Left renal pelvis (tissue), 4 donors: ENCODE measurements around the gene AMY1C. TPM values are rescaled to one million over a fixed set of nuclear protein-coding genes. Genes with fewer than 3 reads are reported as not detected.
"Not testable (repeated sequence)": the region's sequence is repeated elsewhere in the genome, so short reads cannot be mapped to it uniquely, and the experiment has no call there.

Experiments used
- DNase-seq, 4 donors: peaks; one replicate each; pipeline ENCODE4 v3.0.0-alpha.2; 2013; ENCODE audit warnings: low read depth in 4 of 4, low spot score in 3 of 4
- polyA plus RNA-seq, 4 donors: library from polyadenylated mRNA; unstranded; fragments of 120-200 nt; gene quantifications; one replicate each; pipeline ENCODE4 v1.2.1, GENCODE V29; 2013; ENCODE audit not compliant: insufficient read length in 4 of 4

AMY1C gene
- not detected for polyA plus RNA-seq

- DNase-seq, result not testable (repeated sequence)
These were observed at the start of gene AMY1C for GRCh38 chr1:103749598-103749997. Gene AMY1C, plus strand, starts transcription at chr1:103749898. Its CDS starts 572 bp downstream, at chr1:103750470.

GRCh38 chr1:103700669-103701068, 49.0 kb upstream of the AMY1C start:
- not testable (repeated sequence) for DNase-seq

- DNase-seq, result not testable (repeated sequence)
These were observed 48.4 kb upstream of the AMY1C start for GRCh38 chr1:103701256-103701655.

- not testable (repeated sequence) for DNase-seq
These were observed 42.0 kb upstream of the AMY1C start for GRCh38 chr1:103707670-103708069.

- DNase-seq, result not testable (repeated sequence)
These were observed 39.3 kb upstream of the AMY1C start for GRCh38 chr1:103710381-103710780.

GRCh38 chr1:103717404-103717803, 32.3 kb upstream of the AMY1C start:
- not testable (repeated sequence) for DNase-seq

GRCh38 chr1:103721473-103721872, 28.2 kb upstream of the AMY1C start:
- DNase-seq, result not testable (repeated sequence)

- DNase-seq, result not testable (repeated sequence)
These were observed 14.4 kb upstream of the AMY1C start for GRCh38 chr1:103735334-103735733.

- DNase-seq, result not testable (repeated sequence)
These were observed 11.7 kb upstream of the AMY1C start for GRCh38 chr1:103738031-103738430.

- DNase-seq, result not testable (repeated sequence)
These were observed 5.2 kb upstream of the AMY1C start for GRCh38 chr1:103744449-103744848.

GRCh38 chr1:103745040-103745439, 4.7 kb upstream of the AMY1C start:
- DNase-seq, result not testable (repeated sequence)

GRCh38 chr1:103748273-103748672, 1.4 kb upstream of the AMY1C start:
- DNase-seq, result not testable (repeated sequence)

GRCh38 chr1:103761896-103762295, 12.2 kb downstream of the AMY1C start:
- DNase-seq, result no peak

- DNase-seq, result no peak
These were observed 30.2 kb downstream of the AMY1C start for GRCh38 chr1:103779932-103780331.

GRCh38 chr1:103783944-103784377, 34.3 kb downstream of the AMY1C start:
- no peak for DNase-seq

GRCh38 chr1:103788377-103788776, 38.7 kb downstream of the AMY1C start:
- DNase-seq, result no peak

- no peak for DNase-seq
These were observed 40.5 kb downstream of the AMY1C start for GRCh38 chr1:103790172-103790571.

Other genes starting within 250 kb of the AMY1C start
- 10 to 100 TPM; 22.7 to 94.4 (median 48.5) TPM for gene RNPC3, start 224.2 kb upstream of the AMY1C start, polyA plus RNA-seq
- 10 to 100 TPM in 3 of 4 donors, 1 to 10 TPM in 1; 8.9 to 61.4 (median 35.1) TPM for gene AMY2B, start 178.3 kb upstream of the AMY1C start, polyA plus RNA-seq
- gene AMY2A, start 132.5 kb upstream of the AMY1C start, polyA plus RNA-seq, result under 1 TPM in 3 of 4 donors, not detected in 1; 0.10 to 0.47 (median 0.23) TPM
- under 1 TPM in 1 of 4 donors, not detected in 3; 0.47 TPM for gene AMY1A, start 94.1 kb upstream of the AMY1C start, polyA plus RNA-seq
- under 1 TPM in 2 of 4 donors, not detected in 2; 0.11 to 0.29 TPM for gene AMY1B, start 53.7 kb upstream of the AMY1C start, polyA plus RNA-seq